H54 (cell line): ENCODE results near the gene GRAPL.
"Not testable (repeated sequence)": the region's sequence is repeated elsewhere in the genome, so short reads cannot be mapped to it uniquely, and the experiment has no call there.

Source experiments
- DNase-seq: peaks from one replicate; pipeline ENCODE4 v3.0.0; 2011; ENCODE audit warnings: low spot score, mixed read lengths; ENCODE audit not compliant: insufficient read length
- FAIRE-seq: peaks from 3 replicates; lab custom pipeline; 2011; peaks lifted over from hg19 to GRCh38; lab: Jason Lieb, UNC

Gene GRAPL

DNA sequence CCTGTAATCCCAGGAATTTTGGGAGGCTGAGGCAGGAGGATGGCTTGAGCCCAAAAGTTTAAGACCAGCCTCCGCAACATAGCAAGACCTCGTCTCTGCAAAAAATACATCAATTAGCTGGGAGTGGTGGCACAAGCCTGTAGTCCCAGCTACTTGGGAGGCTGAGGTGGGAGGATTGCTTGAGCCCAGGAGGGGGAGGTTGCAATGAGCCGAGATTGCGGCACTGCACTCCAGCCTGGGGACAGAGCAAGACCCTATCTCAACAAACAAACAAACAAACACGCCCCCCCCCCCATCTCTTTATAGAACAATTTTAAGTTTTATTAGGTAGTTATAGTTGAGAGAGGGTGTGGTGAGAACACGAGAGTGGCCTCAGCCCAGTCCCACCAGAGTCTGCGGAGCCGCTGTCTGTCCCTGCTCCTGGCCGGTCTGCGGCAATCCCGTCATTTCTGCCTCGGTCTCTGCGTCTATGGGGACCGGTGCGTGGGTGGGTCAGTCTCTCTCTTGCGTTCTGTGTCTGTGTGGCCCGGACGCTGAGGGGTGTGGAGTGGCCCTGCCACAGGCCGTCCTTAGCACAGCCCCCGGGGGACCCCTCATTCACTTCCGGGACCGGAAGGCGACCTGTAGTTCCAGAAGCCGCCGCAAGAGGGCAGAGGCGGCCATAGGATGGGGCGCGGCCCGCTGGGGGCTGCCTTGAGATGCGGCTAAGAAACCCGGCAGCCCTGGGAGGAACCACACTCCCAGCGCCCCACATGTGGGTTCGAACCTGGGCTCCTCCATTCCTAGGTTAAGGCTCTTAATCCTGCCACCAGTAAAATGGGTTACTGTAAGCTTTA lies 53.9 kb downstream of the GRAPL start:
- DNase-seq, FAIRE-seq: not testable (repeated sequence)

- not testable (repeated sequence) for FAIRE-seq, DNase-seq
Observed at GRCh38 chr17:19187883-19188869, 60.8 kb downstream of the GRAPL start.

DNA sequence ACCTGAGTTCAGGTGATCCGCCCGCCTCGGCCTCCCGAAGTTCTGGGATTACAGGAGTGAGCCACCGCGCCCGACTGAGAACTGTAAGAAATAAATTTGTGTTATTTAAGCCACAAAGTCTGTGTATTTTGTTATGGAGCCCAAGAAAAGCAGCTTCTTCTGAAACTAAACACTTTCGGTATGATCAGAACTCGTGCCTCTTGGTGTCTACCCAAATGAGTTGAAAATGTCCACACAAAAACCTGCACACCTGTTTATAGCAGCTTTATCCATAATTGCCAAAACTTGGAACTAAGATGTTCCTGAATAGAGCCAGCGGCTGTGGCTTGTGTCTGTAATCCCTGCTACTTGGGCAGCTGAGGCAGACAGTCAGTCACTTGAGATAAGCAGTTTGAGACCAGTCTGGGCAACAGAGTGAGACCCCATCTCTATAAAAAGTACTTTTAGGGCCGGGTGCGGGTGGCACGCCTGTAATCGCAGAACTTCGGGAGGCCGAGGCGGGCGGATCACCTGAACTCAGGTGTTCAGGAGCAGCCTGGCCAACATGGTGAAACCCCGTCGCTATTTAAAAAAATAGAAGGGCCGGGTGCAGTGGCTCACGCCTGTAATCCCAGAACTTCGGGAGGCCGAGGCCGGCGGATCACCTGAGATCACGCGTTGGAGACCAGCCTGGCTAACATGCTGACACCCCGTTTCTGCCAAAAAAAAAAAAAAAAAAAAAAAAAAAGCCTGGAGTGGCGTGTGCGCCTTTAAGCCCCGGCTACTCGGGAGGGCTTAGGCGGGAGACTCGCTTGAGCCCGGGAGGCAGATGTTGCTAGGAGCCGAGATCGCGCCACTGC lies 61.7 kb downstream of the GRAPL start:
- DNase-seq, FAIRE-seq: not testable (repeated sequence)

DNA sequence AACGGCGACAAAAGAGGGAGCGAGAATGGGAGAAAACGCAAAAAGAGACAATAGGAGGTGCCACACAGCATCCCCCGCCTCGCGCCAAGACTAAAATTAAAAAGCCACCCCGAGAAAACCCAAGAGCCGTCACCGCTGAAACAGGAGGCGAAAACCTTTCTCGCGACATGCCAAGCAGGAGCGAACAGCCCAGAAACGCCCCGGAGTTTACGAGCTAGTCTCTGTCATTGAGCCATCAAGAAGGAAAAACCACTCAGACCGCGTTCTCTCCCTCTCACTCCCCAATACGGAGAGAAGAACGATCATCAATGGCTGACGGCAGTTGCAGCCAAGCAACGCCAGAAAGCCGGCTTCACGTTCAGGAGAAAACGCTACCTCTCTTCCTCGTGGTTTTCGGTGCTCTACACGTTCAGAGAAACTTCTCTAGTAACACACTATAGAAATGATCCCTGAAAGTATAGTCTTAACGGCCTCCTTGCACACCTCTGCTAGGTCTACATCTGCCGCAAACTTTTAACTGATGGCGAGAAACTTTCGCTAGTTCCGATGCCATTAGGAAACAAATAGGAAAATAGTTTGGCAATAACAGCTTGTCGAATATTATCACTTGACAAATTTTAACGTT lies 62.5 kb downstream of the GRAPL start:
- FAIRE-seq, DNase-seq: not testable (repeated sequence)

- not testable (repeated sequence) for FAIRE-seq, DNase-seq
Observed at GRCh38 chr17:19196382-19197204, 69.2 kb downstream of the GRAPL start.

DNA sequence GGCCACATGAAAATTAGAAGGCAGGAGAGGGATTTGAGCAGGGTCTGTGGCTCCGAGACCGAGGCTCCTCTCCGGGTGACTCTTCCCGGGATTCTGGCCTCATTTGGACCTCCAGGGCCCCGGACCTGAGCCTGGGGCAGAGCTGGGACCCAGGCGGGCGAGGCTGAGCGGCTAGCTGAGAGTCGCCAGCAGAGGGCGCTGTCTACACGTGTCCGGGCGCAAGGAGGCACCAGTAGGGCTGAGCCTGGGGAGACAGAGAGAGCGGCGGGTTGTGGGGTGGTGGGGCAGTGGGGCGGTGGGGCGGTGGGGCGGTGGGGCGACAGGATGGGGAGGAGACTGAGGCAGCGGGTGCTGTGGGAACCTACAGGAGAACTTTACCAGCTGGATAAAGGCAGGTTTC lies 75.1 kb downstream of the GRAPL start:
- not testable (repeated sequence) for DNase-seq, FAIRE-seq

DNA sequence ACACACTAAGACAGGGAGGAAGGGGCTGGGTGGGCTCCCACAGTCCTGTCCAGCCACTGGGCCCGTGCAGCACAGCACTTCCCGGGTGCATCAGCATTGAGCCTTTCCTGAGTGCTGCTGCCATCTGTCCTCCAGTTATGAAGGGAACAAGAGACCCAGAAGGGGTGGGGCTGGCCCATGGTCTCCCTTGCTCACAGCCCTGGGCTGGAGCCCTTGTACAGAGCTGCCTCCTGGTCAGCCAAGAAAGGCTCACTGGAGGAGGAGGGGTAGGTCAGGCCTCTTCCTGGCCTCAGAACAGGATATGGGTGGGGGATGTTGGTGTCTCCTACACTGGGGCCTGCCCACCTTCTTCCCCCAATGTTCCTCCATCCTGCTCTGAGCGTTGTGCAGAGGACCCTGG lies 76.0 kb downstream of the GRAPL start:
- DNase-seq, FAIRE-seq: not testable (repeated sequence)
